ENCODE data around the gene COL20A1.

Gene COL20A1

GRCh38 chr20:63363981-63364561 is 71.1 kb downstream of the COL20A1 start:
- TF ChIP-seq POLR2AphosphoS5 (IDR thresholded peaks at IDR 0.05; ENCODE audit: low read depth, low read length) (no peak), TAF1 (IDR thresholded peaks at IDR 0.05; ENCODE audit: borderline replicate concordance, insufficient read depth, low read length) (no peak)
- TF ChIP-seq, protein P1, sequence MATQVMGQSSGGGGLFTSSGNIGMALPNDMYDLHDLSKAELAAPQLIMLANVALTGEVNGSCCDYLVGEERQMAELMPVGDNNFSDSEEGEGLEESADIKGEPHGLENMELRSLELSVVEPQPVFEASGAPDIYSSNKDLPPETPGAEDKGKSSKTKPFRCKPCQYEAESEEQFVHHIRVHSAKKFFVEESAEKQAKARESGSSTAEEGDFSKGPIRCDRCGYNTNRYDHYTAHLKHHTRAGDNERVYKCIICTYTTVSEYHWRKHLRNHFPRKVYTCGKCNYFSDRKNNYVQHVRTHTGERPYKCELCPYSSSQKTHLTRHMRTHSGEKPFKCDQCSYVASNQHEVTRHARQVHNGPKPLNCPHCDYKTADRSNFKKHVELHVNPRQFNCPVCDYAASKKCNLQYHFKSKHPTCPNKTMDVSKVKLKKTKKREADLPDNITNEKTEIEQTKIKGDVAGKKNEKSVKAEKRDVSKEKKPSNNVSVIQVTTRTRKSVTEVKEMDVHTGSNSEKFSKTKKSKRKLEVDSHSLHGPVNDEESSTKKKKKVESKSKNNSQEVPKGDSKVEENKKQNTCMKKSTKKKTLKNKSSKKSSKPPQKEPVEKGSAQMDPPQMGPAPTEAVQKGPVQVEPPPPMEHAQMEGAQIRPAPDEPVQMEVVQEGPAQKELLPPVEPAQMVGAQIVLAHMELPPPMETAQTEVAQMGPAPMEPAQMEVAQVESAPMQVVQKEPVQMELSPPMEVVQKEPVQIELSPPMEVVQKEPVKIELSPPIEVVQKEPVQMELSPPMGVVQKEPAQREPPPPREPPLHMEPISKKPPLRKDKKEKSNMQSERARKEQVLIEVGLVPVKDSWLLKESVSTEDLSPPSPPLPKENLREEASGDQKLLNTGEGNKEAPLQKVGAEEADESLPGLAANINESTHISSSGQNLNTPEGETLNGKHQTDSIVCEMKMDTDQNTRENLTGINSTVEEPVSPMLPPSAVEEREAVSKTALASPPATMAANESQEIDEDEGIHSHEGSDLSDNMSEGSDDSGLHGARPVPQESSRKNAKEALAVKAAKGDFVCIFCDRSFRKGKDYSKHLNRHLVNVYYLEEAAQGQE (IDR thresholded peaks at IDR 0.05; ENCODE audit: insufficient read depth in 1 of 2, low read depth in 2 of 2, low read length in 2 of 2) = no peak

GRCh38 chr20:63364801-63365585 is 72.0 kb downstream of the COL20A1 start:
- TF ChIP-seq TAF1 (IDR thresholded peaks at IDR 0.05; ENCODE audit: borderline replicate concordance, insufficient read depth, low read length) (no peak), FOXP2 (optimal IDR thresholded peaks at IDR 0.05; ENCODE audit: borderline replicate concordance, extremely low read depth, extremely low read length, insufficient read depth) (no peak), SIN3A (IDR thresholded peaks at IDR 0.05; ENCODE audit: borderline replicate concordance, insufficient read depth, low read length) (no peak), POLR2AphosphoS5 (IDR thresholded peaks at IDR 0.05; ENCODE audit: low read depth, low read length) (no peak)
- TF ChIP-seq, protein P1 (IDR thresholded peaks at IDR 0.05; ENCODE audit: insufficient read depth in 1 of 2, low read depth in 2 of 2, low read length in 2 of 2) = no peak

- TF ChIP-seq POLR2AphosphoS5 (IDR thresholded peaks at IDR 0.05; ENCODE audit: low read depth, low read length) (no peak), TAF1 (IDR thresholded peaks at IDR 0.05; ENCODE audit: borderline replicate concordance, insufficient read depth, low read length) (no peak), FOXP2 (optimal IDR thresholded peaks at IDR 0.05; ENCODE audit: borderline replicate concordance, extremely low read depth, extremely low read length, insufficient read depth) (no peak), SIN3A (IDR thresholded peaks at IDR 0.05; ENCODE audit: borderline replicate concordance, insufficient read depth, low read length) (no peak)
- TF ChIP-seq, protein P1 (IDR thresholded peaks at IDR 0.05; ENCODE audit: insufficient read depth in 1 of 2, low read depth in 2 of 2, low read length in 2 of 2) = no peak
Measured at GRCh38 chr20:63365601-63366389, 72.8 kb downstream of the COL20A1 start.

GRCh38 chr20:63366390-63367365 is 73.7 kb downstream of the COL20A1 start:
- TF ChIP-seq TAF1 (IDR thresholded peaks at IDR 0.05; ENCODE audit: borderline replicate concordance, insufficient read depth, low read length) = no peak
- TF ChIP-seq SIN3A (IDR thresholded peaks at IDR 0.05; ENCODE audit: borderline replicate concordance, insufficient read depth, low read length) = no peak
- no peak for TF ChIP-seq POLR2AphosphoS5 (IDR thresholded peaks at IDR 0.05; ENCODE audit: low read depth, low read length)
- no peak for TF ChIP-seq FOXP2 (optimal IDR thresholded peaks at IDR 0.05; ENCODE audit: borderline replicate concordance, extremely low read depth, extremely low read length, insufficient read depth)
- TF ChIP-seq, protein P1 (IDR thresholded peaks at IDR 0.05; ENCODE audit: insufficient read depth in 1 of 2, low read depth in 2 of 2, low read length in 2 of 2) = no peak

Measured in PFSK-1 (cell line).